Liver (tissue), 9 donors: Measurements from ENCODE around the gene SLC6A17. TPM values are rescaled to one million over a fixed set of nuclear protein-coding genes. Genes with fewer than 3 reads are reported as not detected.

ENCODE experiments used
- DNase-seq: peaks from one replicate; pipeline ENCODE4 v3.0.0-alpha.2; 2017; ENCODE audit warnings: low spot score
- H3K27ac ChIP-seq, 2 donors: one replicate each; pipeline ENCODE4 v1.7.0; 2013; ENCODE audit warnings: inconsistent platforms in 2 of 2, low read length in 2 of 2, control low read depth in 1 of 2, low read depth in 1 of 2, mild to moderate bottlenecking in 1 of 2
- H3K27me3 ChIP-seq, 4 donors: one replicate each; pipeline versions ENCODE4 v1.6.1 to v1.7.0; 2013; ENCODE audit warnings: low read length in 3 of 4, inconsistent platforms in 1 of 4, mild to moderate bottlenecking in 1 of 4, moderate library complexity in 1 of 4; ENCODE audit not compliant: control insufficient read depth in 4 of 4, insufficient read depth in 4 of 4
- H3K36me3 ChIP-seq, 4 donors: one replicate each; pipeline versions ENCODE4 v1.6.1 to v1.7.0; 2013; ENCODE audit warnings: low read length in 3 of 4, mild to moderate bottlenecking in 3 of 4, low read depth in 1 of 4, moderate library complexity in 1 of 4; ENCODE audit not compliant: control insufficient read depth in 4 of 4, insufficient read depth in 3 of 4
- H3K4me1 ChIP-seq, 4 donors: one replicate each; pipeline versions ENCODE4 v1.6.1 to v1.7.0; 2013; ENCODE audit warnings: low read length in 3 of 4, mild to moderate bottlenecking in 3 of 4, moderate library complexity in 1 of 4; ENCODE audit not compliant: control insufficient read depth in 4 of 4, insufficient read depth in 4 of 4
- H3K4me3 ChIP-seq, 3 donors: one replicate each; pipeline versions ENCODE4 v1.6.1 to v1.7.0; 2013; ENCODE audit warnings: low read length in 3 of 3, control low read depth in 1 of 3, low read depth in 1 of 3, mild to moderate bottlenecking in 1 of 3
- H3K9ac ChIP-seq, 2 donors: one replicate each; pipeline ENCODE4 v1.7.0; 2013; ENCODE audit warnings: low read length in 2 of 2, mild to moderate bottlenecking in 2 of 2, moderate library complexity in 2 of 2, control low read depth in 1 of 2, low read depth in 1 of 2
- H3K9me3 ChIP-seq, 4 donors: one replicate each; pipeline versions ENCODE4 v1.6.1 to v1.7.0; 2013; ENCODE audit warnings: low read length in 3 of 4; ENCODE audit not compliant: control insufficient read depth in 4 of 4
- EGR1 ChIP-seq, 2 donors: IDR thresholded peaks; 2 replicates each; pipeline ENCODE4 v1.6.1; 2016 to 2018; ENCODE audit warnings: antibody characterized with exemption in 2 of 2, low read depth in 2 of 2
- FOXA1 ChIP-seq: IDR thresholded peaks from 2 replicates; pipeline ENCODE4 v1.6.1; 2016; ENCODE audit warnings: antibody characterized with exemption
- FOXA2 ChIP-seq: IDR thresholded peaks from 2 replicates; pipeline ENCODE4 v1.6.1; 2016; ENCODE audit warnings: antibody characterized with exemption
- HNF4A ChIP-seq, 2 donors: conservative IDR thresholded peaks; 2 replicates each; pipeline ENCODE4 v1.6.1; 2016; ENCODE audit warnings: antibody characterized with exemption in 2 of 2, mild to moderate bottlenecking in 2 of 2
- HNF4G ChIP-seq: IDR thresholded peaks from 2 replicates; pipeline ENCODE4 v1.6.1; 2016; ENCODE audit warnings: antibody characterized with exemption
- JUND ChIP-seq, 2 donors: IDR thresholded peaks; 2 replicates each; pipeline ENCODE4 v1.6.1; 2016; ENCODE audit warnings: antibody characterized with exemption in 2 of 2
- NR2F2 ChIP-seq: IDR thresholded peaks from 2 replicates; pipeline ENCODE4 v1.6.1; 2016; ENCODE audit warnings: antibody characterized with exemption
- RAD21 ChIP-seq, 2 donors: IDR thresholded peaks; 2 replicates each; pipeline ENCODE4 v1.6.1; 2016; ENCODE audit warnings: antibody characterized with exemption in 2 of 2, mild to moderate bottlenecking in 2 of 2
- RXRA ChIP-seq, 2 donors: IDR thresholded peaks; 2 replicates each; pipeline ENCODE4 v1.6.1; 2017 to 2018; ENCODE audit warnings: antibody characterized with exemption in 2 of 2, mild to moderate bottlenecking in 1 of 2
- SP1 ChIP-seq: IDR thresholded peaks from 2 replicates; pipeline ENCODE4 v1.6.1; 2018; ENCODE audit warnings: antibody characterized with exemption, mild to moderate bottlenecking
- TAF1 ChIP-seq: conservative IDR thresholded peaks from 2 replicates; pipeline ENCODE4 v1.6.1; 2016; ENCODE audit warnings: antibody characterized with exemption, mild to moderate bottlenecking
- YY1 ChIP-seq: IDR thresholded peaks from 2 replicates; pipeline ENCODE4 v1.6.1; 2016; ENCODE audit warnings: antibody characterized with exemption, mild to moderate bottlenecking
- WGBS: extraction: QIAGEN DNeasy Blood & Tissue Kit; methylation state at CpG from one replicate; pipeline ENCODE4 v1.1.7; 2013; 5-methylcytosine and 5-hydroxymethylcytosine counted together
- polyA plus RNA-seq, 2 donors: library from polyadenylated mRNA; stranded (reverse) in 1 of 2; unstranded in 1 of 2; fragments of 200-250 nt in 1 of 2; fragments of >200 nt in 1 of 2; fragmentation: Nextera tagmentation in 1 of 2; extraction: Ambion mirVana in 1 of 2; gene quantifications; one replicate each; pipeline versions ENCODE4 v1.2.1 to v1.2.3, GENCODE V29; 2013 to 2015
- total RNA-seq, 2 donors: library from RNA; depleted of rRNA; stranded (reverse); fragments of >200 nt; gene quantifications; one replicate each; pipeline ENCODE4 v1.2.3, GENCODE V29; 2014
- TF ChIP-seq, protein P1 (sequence below): IDR thresholded peaks from 2 replicates; pipeline ENCODE4 v1.6.1; 2016; ENCODE audit warnings: antibody characterized with exemption
- TF ChIP-seq, protein P2 (sequence below): IDR thresholded peaks from 2 replicates; pipeline ENCODE4 v1.6.1; 2016; ENCODE audit warnings: antibody characterized with exemption, mild to moderate bottlenecking
- TF ChIP-seq, protein P3 (sequence below): IDR thresholded peaks from 2 replicates; pipeline ENCODE4 v1.6.1; 2016; ENCODE audit warnings: antibody characterized with exemption
- donor health status: healthy.
- donor health status: healthy.
- donor health status: healthy.
- donor health status: healthy.
- donor health status: healthy.

Gene SLC6A17
- total and polyA plus RNA-seq, 4 donors, result not detected

DNA sequence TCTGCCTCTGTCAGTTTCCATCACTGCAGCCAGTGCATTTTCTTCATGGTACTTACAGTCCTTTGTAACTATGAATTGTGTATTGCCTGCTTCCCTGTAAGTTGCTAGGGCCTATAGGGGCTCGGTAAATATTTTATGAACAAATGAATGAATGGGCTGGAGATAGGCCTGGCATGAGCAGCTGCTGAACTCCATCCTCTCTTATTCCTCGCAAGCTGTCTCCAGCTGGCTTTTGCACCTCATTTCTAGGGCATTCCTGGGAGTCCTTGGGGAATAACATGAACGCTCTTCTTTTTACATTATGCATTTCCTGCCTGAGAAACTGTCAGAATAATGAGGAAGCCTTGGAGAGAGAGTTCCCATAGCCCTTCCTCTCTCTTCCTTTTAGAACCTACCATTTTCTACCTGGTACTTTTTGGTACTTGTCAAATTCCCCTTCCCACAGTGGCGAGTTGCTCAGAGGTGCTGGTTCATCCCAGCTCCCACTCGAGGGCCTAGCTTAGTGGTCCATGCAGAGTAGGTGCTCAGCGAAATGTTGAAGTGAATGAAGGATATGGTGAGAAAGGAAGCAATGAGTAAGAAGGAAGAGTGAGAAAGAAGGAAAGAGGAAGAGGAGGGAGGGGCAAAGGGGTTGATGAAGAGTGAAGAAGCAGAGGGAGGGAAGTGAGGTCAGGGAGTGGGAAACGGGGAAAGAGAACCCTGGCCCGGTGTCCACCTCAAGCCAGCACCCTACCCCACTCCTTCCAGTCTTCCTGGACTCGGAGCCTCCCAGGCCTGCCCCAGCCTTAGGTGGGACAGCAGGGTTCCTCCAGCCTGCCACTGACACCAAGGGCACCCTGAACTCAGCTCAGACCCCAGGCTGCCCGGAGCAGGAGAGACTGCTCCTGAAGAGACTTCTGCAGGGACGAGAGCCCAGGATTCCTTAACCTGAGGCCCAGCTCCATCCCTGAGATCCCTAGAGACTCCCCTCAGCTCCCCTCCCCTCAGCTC is 89.4 kb downstream of the SLC6A17 start:
- no peak overlapping the region for H3K4me3 ChIP-seq
- WGBS, result 75% methylated on average over 11 of the region's 11 CpGs
- no peaks in the 10 kb centered on the region for H3K36me3 ChIP-seq
- peaks cover 0 to 2% (median 0%) of the 10 kb centered on the region in 4 donors for H3K4me1 ChIP-seq
- no peaks in the 10 kb centered on the region for H3K9me3 ChIP-seq
- no peaks in the 10 kb centered on the region for H3K27me3 ChIP-seq
- DNase-seq, result no peak
- TF ChIP-seq YY1 (no peak), EGR1 (IDR thresholded peaks at IDR 0.05; ENCODE audit: low read depth in 2 of 2) (no peak), HNF4G (no peak), TAF1 (no peak), FOXA1 (no peak), JUND (IDR thresholded peaks at IDR 0.05) (no peak), RAD21 (IDR thresholded peaks at IDR 0.05) (no peak)
- TF ChIP-seq, protein P1, sequence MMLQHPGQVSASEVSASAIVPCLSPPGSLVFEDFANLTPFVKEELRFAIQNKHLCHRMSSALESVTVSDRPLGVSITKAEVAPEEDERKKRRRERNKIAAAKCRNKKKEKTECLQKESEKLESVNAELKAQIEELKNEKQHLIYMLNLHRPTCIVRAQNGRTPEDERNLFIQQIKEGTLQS, result no peak
- TF ChIP-seq, protein P2, sequence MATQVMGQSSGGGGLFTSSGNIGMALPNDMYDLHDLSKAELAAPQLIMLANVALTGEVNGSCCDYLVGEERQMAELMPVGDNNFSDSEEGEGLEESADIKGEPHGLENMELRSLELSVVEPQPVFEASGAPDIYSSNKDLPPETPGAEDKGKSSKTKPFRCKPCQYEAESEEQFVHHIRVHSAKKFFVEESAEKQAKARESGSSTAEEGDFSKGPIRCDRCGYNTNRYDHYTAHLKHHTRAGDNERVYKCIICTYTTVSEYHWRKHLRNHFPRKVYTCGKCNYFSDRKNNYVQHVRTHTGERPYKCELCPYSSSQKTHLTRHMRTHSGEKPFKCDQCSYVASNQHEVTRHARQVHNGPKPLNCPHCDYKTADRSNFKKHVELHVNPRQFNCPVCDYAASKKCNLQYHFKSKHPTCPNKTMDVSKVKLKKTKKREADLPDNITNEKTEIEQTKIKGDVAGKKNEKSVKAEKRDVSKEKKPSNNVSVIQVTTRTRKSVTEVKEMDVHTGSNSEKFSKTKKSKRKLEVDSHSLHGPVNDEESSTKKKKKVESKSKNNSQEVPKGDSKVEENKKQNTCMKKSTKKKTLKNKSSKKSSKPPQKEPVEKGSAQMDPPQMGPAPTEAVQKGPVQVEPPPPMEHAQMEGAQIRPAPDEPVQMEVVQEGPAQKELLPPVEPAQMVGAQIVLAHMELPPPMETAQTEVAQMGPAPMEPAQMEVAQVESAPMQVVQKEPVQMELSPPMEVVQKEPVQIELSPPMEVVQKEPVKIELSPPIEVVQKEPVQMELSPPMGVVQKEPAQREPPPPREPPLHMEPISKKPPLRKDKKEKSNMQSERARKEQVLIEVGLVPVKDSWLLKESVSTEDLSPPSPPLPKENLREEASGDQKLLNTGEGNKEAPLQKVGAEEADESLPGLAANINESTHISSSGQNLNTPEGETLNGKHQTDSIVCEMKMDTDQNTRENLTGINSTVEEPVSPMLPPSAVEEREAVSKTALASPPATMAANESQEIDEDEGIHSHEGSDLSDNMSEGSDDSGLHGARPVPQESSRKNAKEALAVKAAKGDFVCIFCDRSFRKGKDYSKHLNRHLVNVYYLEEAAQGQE, result no peak
- no peak overlapping the region for H3K27ac ChIP-seq
- H3K9ac ChIP-seq, result no peak overlapping the region

DNA sequence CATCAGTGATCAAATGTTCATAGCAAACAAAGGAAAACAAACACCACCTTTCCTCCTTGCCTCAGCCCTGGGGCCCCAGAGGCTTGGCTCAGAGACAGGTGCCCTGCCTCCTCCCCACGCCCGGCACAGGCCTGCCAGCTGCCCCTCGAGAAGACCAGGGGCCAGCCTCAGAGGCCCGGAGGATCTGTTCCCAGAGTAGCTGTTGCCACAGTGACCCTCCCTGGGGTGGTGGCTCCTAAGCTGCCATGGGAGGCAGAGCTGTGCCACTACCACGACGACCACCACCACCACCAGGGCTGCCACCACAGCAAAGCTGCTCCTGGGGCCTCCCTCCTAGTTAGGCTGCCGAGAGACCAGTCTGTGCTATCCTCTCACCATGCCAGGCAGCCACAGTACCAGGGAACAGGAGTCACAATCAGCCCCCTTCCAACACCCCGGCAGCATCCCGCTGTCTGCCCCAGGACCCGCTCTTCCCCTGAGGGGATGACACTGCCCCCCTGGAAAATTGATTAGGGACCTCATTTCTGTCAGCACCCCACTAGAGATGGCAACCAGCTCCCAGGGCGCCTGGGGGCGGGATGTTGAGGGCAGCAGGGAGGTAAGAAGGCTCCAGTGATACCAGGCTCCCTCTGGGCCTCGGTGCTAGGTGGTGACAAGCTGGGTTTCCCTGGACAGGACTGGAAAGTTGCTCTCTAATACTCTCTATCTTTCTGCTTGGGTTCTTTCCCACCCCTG is 90.3 kb downstream of the SLC6A17 start:
- Histone ChIP-seq H3K4me1 (peaks cover 0 to 2% (median 0%) of the 10 kb centered on the region in 4 donors), H3K9ac (no peak overlapping the region), H3K36me3 (no peaks in the 10 kb centered on the region), H3K9me3 (no peaks in the 10 kb centered on the region), H3K27me3 (no peaks in the 10 kb centered on the region), H3K4me3 (no peak overlapping the region), H3K27ac (no peak overlapping the region)
- no peak for DNase-seq
- TF ChIP-seq HNF4A (conservative IDR thresholded peaks at IDR 0.05) (no peak), FOXA1 (no peak), HNF4G (no peak), NR2F2 (no peak), TAF1 (no peak), FOXA2 (no peak), SP1 (no peak), EGR1 (IDR thresholded peaks at IDR 0.05; ENCODE audit: low read depth in 2 of 2) (no peak), RXRA (IDR thresholded peaks at IDR 0.05) (no peak)
- TF ChIP-seq, protein P2, result no peak
- TF ChIP-seq, protein P1, result no peak
- TF ChIP-seq, protein P3, sequence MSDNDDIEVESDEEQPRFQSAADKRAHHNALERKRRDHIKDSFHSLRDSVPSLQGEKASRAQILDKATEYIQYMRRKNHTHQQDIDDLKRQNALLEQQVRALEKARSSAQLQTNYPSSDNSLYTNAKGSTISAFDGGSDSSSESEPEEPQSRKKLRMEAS, result no peak
- WGBS, result 73% methylated on average over 13 of the region's 13 CpGs
